HepG2 (cell line): ENCODE data around the gene ACTA2. TPM values are rescaled to one million over a fixed set of nuclear protein-coding genes. Genes with fewer than 3 reads are reported as not detected.

Source experiments
- BRCA1 ChIP-seq: sonication (generic); formaldehyde crosslinking; IDR thresholded peaks from 2 replicates; pipeline ENCODE4 v1.4.0; 2020; ENCODE audit warnings: missing genetic modification reagents
- IKZF4 ChIP-seq: sonication (generic); formaldehyde crosslinking; IDR thresholded peaks from 2 replicates; pipeline ENCODE4 v1.5.1; 2020; ENCODE audit warnings: borderline replicate concordance, mild to moderate bottlenecking, low read depth, missing genetic modification reagents; ENCODE audit errors: not compliant biosample characterization
- KLF15 ChIP-seq: sonication (generic); formaldehyde crosslinking; IDR thresholded peaks from 2 replicates; pipeline ENCODE4 v1.8.1; 2023; ENCODE audit warnings: borderline replicate concordance, mild to moderate bottlenecking, inconsistent platforms, missing genetic modification reagents, mixed read lengths
- PAWR ChIP-seq: sonication (generic); formaldehyde crosslinking; IDR thresholded peaks from 2 replicates; pipeline ENCODE4 v1.4.0; 2020; ENCODE audit warnings: missing genetic modification reagents, mild to moderate bottlenecking, borderline replicate concordance
- TP53 ChIP-seq: sonication (generic); formaldehyde crosslinking; conservative IDR thresholded peaks from 2 replicates; pipeline ENCODE4 v1.4.0; 2020; ENCODE audit warnings: missing genetic modification reagents
- ZGPAT ChIP-seq: IDR thresholded peaks from 2 replicates; pipeline ENCODE4 v1.6.1; 2016; ENCODE audit warnings: mild to moderate bottlenecking
- ZMAT5 ChIP-seq: sonication (generic); formaldehyde crosslinking; IDR thresholded peaks from 2 replicates; pipeline ENCODE4 v1.5.0; 2020; ENCODE audit warnings: mild to moderate bottlenecking, low read depth, missing genetic modification reagents, borderline replicate concordance
- ZNF17 ChIP-seq: sonication (generic); formaldehyde crosslinking; IDR thresholded peaks from 2 replicates; pipeline ENCODE4 v1.5.0; 2020; ENCODE audit warnings: mild to moderate bottlenecking, missing genetic modification reagents
- ZNF773 ChIP-seq: sonication (generic); formaldehyde crosslinking; IDR thresholded peaks from 2 replicates; pipeline ENCODE4 v1.4.0; 2020; ENCODE audit warnings: missing genetic modification reagents, borderline replicate concordance
- polyA plus RNA-seq, 8 experiments: library from polyadenylated mRNA; depleted of rRNA in 3 of 8; stranded (reverse) in 7 of 8; unstranded in 1 of 8; fragments of >200 nt; fragmentation: Illumina TruSeq in 4 of 8; extraction: Trizol in 4 of 8; gene quantifications; 2 replicates each; pipeline versions ENCODE4 v1.2.1 to v1.2.3, GENCODE V29; 2011 to 2016; ENCODE audit warnings: low read depth in 4 of 8, missing spikeins in 1 of 8, mixed read lengths in 1 of 8; ENCODE audit not compliant: insufficient read depth in 1 of 8
- total RNA-seq, 5 experiments: library from RNA; depleted of rRNA; stranded (reverse); fragments of >200 nt; fragmentation: Illumina TruSeq; extraction: Trizol; gene quantifications; 2 replicates each; pipeline ENCODE4 v1.2.3, GENCODE V29; 2016; ENCODE audit warnings: low read depth in 1 of 5
- TF ChIP-seq, protein P1 (sequence below): sonication (generic); formaldehyde crosslinking; IDR thresholded peaks from 2 replicates; pipeline ENCODE4 v1.5.0; 2020; ENCODE audit warnings: mild to moderate bottlenecking, missing genetic modification reagents
- TF ChIP-seq, protein P2 (sequence below): sonication (generic); formaldehyde crosslinking; IDR thresholded peaks from 2 replicates; pipeline ENCODE4 v1.4.0; 2020; ENCODE audit warnings: missing genetic modification reagents, borderline replicate concordance
- TF ChIP-seq, protein P3 (sequence below): sonication (generic); formaldehyde crosslinking; IDR thresholded peaks from 2 replicates; pipeline ENCODE4 v1.8.0; 2022; ENCODE audit warnings: mild to moderate bottlenecking, missing genetic modification reagents, moderate library complexity
- TF ChIP-seq, protein P4 (sequence below): sonication (generic); formaldehyde crosslinking; IDR thresholded peaks from 2 replicates; pipeline ENCODE4 v1.8.0; 2022; ENCODE audit warnings: mild to moderate bottlenecking, missing genetic modification reagents; ENCODE audit not compliant: insufficient replicate concordance

Gene ACTA2
- total and polyA plus RNA-seq, 2 of the 13 experiments (the other 11 are each of a cell fraction or from before 2014, with no cell fraction given), result 21.8 to 59.9 TPM

GRCh38 chr10:88990384-88991160 is 38.0 kb upstream of the ACTA2 start, which contains the start of gene FAS (continued):
- TF ChIP-seq ZGPAT (CRISPR knock-in tag) (no peak; the same call in 1 of the 2 replicates), ZNF17 (no peak), ZNF773 (no peak), ZMAT5 (CRISPR knock-in tag) (no peak), PAWR (CRISPR knock-in tag) (no peak), TP53 (CRISPR knock-in tag) (no peak), BRCA1 (CRISPR knock-in tag) (no peak), IKZF4 (CRISPR knock-in tag) (no peak), KLF15 (CRISPR knock-in tag) (no peak)
- TF ChIP-seq, protein P1, sequence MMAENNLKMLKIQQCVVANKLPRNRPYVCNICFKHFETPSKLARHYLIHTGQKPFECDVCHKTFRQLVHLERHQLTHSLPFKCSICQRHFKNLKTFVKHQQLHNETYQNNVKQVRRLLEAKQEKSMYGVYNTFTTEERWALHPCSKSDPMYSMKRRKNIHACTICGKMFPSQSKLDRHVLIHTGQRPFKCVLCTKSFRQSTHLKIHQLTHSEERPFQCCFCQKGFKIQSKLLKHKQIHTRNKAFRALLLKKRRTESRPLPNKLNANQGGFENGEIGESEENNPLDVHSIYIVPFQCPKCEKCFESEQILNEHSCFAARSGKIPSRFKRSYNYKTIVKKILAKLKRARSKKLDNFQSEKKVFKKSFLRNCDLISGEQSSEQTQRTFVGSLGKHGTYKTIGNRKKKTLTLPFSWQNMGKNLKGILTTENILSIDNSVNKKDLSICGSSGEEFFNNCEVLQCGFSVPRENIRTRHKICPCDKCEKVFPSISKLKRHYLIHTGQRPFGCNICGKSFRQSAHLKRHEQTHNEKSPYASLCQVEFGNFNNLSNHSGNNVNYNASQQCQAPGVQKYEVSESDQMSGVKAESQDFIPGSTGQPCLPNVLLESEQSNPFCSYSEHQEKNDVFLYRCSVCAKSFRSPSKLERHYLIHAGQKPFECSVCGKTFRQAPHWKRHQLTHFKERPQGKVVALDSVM (CRISPR knock-in tag), result 0 out of 2 replicates have a peak, but pooled peaks have one; percentile 16
- TF ChIP-seq, protein P2, sequence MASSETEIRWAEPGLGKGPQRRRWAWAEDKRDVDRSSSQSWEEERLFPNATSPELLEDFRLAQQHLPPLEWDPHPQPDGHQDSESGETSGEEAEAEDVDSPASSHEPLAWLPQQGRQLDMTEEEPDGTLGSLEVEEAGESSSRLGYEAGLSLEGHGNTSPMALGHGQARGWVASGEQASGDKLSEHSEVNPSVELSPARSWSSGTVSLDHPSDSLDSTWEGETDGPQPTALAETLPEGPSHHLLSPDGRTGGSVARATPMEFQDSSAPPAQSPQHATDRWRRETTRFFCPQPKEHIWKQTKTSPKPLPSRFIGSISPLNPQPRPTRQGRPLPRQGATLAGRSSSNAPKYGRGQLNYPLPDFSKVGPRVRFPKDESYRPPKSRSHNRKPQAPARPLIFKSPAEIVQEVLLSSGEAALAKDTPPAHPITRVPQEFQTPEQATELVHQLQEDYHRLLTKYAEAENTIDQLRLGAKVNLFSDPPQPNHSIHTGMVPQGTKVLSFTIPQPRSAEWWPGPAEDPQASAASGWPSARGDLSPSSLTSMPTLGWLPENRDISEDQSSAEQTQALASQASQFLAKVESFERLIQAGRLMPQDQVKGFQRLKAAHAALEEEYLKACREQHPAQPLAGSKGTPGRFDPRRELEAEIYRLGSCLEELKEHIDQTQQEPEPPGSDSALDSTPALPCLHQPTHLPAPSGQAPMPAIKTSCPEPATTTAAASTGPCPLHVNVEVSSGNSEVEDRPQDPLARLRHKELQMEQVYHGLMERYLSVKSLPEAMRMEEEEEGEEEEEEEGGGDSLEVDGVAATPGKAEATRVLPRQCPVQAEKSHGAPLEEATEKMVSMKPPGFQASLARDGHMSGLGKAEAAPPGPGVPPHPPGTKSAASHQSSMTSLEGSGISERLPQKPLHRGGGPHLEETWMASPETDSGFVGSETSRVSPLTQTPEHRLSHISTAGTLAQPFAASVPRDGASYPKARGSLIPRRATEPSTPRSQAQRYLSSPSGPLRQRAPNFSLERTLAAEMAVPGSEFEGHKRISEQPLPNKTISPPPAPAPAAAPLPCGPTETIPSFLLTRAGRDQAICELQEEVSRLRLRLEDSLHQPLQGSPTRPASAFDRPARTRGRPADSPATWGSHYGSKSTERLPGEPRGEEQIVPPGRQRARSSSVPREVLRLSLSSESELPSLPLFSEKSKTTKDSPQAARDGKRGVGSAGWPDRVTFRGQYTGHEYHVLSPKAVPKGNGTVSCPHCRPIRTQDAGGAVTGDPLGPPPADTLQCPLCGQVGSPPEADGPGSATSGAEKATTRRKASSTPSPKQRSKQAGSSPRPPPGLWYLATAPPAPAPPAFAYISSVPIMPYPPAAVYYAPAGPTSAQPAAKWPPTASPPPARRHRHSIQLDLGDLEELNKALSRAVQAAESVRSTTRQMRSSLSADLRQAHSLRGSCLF, result no peak
- TF ChIP-seq, protein P3, sequence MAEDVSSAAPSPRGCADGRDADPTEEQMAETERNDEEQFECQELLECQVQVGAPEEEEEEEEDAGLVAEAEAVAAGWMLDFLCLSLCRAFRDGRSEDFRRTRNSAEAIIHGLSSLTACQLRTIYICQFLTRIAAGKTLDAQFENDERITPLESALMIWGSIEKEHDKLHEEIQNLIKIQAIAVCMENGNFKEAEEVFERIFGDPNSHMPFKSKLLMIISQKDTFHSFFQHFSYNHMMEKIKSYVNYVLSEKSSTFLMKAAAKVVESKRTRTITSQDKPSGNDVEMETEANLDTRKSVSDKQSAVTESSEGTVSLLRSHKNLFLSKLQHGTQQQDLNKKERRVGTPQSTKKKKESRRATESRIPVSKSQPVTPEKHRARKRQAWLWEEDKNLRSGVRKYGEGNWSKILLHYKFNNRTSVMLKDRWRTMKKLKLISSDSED (CRISPR knock-in tag), result no peak
- TF ChIP-seq, protein P4, sequence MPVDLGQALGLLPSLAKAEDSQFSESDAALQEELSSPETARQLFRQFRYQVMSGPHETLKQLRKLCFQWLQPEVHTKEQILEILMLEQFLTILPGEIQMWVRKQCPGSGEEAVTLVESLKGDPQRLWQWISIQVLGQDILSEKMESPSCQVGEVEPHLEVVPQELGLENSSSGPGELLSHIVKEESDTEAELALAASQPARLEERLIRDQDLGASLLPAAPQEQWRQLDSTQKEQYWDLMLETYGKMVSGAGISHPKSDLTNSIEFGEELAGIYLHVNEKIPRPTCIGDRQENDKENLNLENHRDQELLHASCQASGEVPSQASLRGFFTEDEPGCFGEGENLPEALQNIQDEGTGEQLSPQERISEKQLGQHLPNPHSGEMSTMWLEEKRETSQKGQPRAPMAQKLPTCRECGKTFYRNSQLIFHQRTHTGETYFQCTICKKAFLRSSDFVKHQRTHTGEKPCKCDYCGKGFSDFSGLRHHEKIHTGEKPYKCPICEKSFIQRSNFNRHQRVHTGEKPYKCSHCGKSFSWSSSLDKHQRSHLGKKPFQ (CRISPR knock-in tag), result no peak
